GM12874 (cell line): Measurements from ENCODE around the gene PCSK7.

ENCODE experiments used
- TF ChIP-seq, protein P1 (sequence below): IDR thresholded peaks from 2 replicates; pipeline ENCODE4 v1.5.1; 2011; ENCODE audit warnings: low read depth, mild to moderate bottlenecking, control low read depth, low read length, moderate library complexity; ENCODE audit not compliant: insufficient read depth

PCSK7 gene

DNA sequence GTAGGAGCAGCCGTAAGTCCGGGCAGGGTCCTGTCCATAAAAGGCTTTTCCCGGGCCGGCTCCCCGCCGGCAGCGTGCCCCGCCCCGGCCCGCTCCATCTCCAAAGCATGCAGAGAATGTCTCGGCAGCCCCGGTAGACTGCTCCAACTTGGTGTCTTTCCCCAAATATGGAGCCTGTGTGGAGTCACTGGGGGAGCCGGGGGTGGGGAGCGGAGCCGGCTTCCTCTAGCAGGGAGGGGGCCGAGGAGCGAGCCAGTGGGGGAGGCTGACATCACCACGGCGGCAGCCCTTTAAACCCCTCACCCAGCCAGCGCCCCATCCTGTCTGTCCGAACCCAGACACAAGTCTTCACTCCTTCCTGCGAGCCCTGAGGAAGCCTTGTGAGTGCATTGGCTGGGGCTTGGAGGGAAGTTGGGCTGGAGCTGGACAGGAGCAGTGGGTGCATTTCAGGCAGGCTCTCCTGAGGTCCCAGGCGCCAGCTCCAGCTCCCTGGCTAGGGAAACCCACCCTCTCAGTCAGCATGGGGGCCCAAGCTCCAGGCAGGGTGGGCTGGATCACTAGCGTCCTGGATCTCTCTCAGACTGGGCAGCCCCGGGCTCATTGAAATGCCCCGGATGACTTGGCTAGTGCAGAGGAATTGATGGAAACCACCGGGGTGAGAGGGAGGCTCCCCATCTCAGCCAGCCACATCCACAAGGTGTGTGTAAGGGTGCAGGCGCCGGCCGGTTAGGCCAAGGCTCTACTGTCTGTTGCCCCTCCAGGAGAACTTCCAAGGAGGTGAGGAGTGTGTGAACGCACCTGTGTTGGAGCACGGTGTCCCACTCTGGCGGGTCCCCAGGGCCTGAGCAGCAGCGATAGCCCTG lies 32.6 kb downstream of the PCSK7 start, which contains the start of gene TAGLN:
TAGLN (plus strand) TSS at position 318 of the 863 bp plus-strand sequence. CDS start 3,644 bp downstream, outside the sequence.
- TF ChIP-seq, protein P1, sequence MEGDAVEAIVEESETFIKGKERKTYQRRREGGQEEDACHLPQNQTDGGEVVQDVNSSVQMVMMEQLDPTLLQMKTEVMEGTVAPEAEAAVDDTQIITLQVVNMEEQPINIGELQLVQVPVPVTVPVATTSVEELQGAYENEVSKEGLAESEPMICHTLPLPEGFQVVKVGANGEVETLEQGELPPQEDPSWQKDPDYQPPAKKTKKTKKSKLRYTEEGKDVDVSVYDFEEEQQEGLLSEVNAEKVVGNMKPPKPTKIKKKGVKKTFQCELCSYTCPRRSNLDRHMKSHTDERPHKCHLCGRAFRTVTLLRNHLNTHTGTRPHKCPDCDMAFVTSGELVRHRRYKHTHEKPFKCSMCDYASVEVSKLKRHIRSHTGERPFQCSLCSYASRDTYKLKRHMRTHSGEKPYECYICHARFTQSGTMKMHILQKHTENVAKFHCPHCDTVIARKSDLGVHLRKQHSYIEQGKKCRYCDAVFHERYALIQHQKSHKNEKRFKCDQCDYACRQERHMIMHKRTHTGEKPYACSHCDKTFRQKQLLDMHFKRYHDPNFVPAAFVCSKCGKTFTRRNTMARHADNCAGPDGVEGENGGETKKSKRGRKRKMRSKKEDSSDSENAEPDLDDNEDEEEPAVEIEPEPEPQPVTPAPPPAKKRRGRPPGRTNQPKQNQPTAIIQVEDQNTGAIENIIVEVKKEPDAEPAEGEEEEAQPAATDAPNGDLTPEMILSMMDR = no peak

DNA sequence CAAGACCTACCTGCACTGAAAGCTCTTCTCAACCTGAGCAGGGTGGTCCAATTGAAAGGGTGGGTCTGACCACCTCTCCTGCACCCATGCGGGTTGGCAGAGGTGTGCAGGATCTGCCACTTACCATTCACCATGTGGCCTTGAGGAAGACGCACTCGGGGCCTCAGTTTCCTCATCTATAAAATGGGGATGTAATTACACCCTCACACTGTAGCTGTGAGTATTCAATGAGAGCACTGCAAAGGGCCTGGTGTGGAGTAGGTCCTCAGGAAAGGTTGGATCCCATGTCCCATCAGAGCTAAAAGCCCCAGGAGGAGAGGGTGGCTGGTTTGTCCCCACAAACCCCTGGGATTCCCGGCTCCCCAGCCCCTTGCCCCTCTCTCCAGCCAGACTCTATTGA lies 33.3 kb downstream of the PCSK7 start:
- TF ChIP-seq, protein P1 = no peak

DNA sequence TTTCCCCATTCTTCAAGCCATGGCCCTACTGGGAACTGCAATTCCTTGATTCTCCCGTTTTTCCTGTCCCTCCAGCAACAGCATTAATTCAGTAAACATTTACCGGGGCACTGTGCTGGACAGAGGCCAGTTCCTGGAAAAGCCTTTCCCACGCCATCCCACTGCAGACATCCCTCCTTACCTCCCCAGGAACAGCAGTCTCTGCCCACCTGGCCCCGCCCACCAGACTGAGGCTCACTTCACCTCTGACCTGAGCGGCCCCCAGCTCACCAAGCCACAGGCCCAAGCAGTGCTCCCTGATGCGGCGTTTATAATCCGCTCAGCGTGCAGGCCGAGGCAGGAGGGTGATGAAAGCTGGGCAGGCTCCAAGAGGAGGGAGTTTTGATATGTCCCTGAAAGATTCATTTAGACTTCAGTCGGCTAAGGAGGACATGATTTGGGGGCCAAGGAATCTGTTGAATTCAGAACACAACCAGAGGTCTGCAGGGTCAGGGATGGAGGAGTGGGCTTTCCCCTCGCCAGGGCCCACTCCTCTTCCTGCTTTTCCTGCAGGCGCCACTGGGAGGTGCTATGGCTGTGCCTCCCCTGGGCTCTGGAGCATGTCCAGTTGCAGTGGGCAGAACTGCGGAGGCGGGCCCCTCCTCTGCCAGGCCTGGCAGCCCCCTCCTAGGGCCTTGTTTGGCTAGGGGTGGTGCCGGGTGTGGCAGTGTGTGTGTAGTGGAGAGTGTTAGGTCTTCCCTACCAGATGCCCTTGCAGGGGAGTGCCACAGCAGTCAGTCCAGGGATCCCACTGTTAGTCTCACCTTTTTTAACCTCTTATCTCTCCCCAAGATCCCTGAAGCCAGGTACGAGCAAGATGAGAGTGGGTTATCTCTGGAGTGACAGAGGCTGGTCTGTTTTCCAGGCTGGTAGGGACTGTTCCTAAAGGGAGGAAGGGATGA lies 34.1 kb downstream of the PCSK7 start:
- TF ChIP-seq, protein P1 = peak; percentile 43

DNA sequence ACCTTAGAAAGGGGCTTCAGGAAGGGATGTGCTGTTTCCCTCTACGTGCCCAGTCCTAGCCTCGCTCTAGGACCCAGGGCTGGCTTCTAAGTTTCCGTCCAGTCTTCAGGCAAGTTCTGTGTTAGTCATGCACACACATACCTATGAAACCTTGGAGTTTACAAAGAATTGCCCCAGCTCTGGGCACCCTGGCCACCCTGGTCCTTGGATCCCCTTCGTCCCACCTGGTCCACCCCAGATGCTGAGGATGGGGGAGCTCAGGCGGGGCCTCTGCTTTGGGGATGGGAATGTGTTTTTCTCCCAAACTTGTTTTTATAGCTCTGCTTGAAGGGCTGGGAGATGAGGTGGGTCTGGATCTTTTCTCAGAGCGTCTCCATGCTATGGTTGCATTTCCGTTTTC lies 34.9 kb downstream of the PCSK7 start:
- TF ChIP-seq, protein P1 = no peak

DNA sequence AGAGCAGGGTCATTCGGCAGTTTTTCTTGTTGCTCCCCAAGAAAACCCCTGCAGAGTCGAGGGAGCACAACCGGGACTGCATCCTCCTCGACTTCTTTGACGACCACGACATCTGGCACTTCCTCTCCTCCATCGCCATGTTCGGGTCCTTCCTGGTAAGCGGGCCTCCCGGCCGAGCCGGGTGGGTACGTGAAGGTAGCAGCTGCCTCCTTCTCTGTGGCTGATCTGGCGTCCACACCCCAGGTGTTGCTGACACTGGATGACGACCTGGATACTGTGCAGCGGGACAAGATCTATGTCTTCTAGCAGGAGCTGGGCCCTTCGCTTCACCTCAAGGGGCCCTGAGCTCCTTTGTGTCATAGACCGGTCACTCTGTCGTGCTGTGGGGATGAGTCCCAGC lies 36.1 kb downstream of the PCSK7 start:
- TF ChIP-seq, protein P1 = no peak

DNA sequence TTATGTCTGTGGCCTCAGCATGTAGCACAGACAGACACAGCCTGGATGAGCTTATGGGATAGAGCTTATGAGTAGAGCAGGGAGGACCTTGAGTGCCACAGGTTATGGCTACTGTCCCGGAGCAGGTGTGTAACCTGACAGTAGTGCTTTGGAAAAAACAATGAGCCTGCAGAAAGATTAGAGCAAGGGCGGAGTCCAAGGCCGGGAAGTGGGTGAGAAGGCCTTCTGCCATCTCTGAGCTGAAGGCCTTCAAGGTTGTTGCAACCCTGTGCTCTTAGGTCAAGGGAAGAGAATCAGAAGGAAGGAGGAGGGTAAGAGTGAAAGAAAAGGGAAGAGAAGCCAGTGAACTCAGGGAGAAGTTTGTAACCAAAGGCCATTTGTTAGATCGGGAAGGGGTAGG lies 36.6 kb downstream of the PCSK7 start:
- TF ChIP-seq, protein P1 = no peak

DNA sequence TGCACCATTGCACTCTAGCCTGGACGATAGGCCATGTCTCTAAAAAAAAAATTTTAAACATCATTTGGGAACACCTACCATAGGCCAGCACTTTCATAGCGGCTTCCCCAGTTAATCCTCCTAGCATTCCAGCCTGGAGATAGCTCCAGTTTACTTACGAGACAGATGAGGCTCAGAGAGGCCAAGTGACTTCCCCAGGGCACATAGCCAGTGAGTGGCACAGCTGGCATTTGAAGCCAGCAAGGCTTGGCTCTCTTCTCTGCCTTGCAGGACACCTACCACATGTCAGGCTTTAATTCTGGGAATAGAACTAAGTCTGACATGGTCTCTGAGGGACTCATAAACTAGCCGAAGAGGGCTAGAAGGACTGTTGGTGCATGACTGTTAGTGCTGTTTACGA lies 37.6 kb downstream of the PCSK7 start:
- TF ChIP-seq, protein P1 = no peak
